Upper lobe of left lung (tissue), 6 donors: ENCODE data around the gene PREX1. TPM values are rescaled to one million over a fixed set of nuclear protein-coding genes. Genes with fewer than 3 reads are reported as not detected.

Source experiments
- ATAC-seq, 2 donors: fragments of 200-7000 bp; cut with Tn5 transposase; one replicate each; pipeline ENCODE4 v1.9.1; 2022; ENCODE audit warnings: mild to moderate bottlenecking in 2 of 2, moderate library complexity in 2 of 2; ENCODE audit not compliant: low FRiP score in 2 of 2
- DNase-seq, 2 donors: peaks; one replicate each; pipeline ENCODE4 v3.0.0-alpha.2; 2019 to 2020
- H3K27ac ChIP-seq, 4 donors: fragments of 200-600 bp; sonication (generic); one replicate each; pipeline ENCODE4 v1.5.1; 2016 to 2019
- H3K27me3 ChIP-seq, 4 donors: fragments of 200-600 bp; sonication (generic); one replicate each; pipeline ENCODE4 v1.5.1; 2017 to 2019
- H3K36me3 ChIP-seq, 4 donors: fragments of 200-600 bp; sonication (generic); one replicate each; pipeline ENCODE4 v1.5.1; 2016 to 2019
- H3K4me1 ChIP-seq, 4 donors: fragments of 200-600 bp; sonication (generic); one replicate each; pipeline ENCODE4 v1.5.1; 2018 to 2019
- H3K4me3 ChIP-seq, 4 donors: fragments of 200-600 bp; sonication (generic); one replicate each; pipeline ENCODE4 v1.5.1; 2017 to 2019; ENCODE audit warnings: mild to moderate bottlenecking in 2 of 4, moderate library complexity in 1 of 4
- H3K9me3 ChIP-seq, 4 donors: fragments of 200-600 bp; sonication (generic); one replicate each; pipeline ENCODE4 v1.5.1; 2018 to 2019
- EP300 ChIP-seq, 4 donors: sonication (generic); formaldehyde crosslinking; IDR thresholded peaks; one replicate each; pipeline ENCODE4 v1.5.1; 2017; ENCODE audit warnings: antibody characterized with exemption in 4 of 4, control low read depth in 2 of 4
- POLR2A ChIP-seq, 4 donors: fragments of 450-650 bp; IDR thresholded peaks; one replicate each; pipeline ENCODE4 v1.5.1; 2016 to 2017; ENCODE audit warnings: antibody characterized with exemption in 4 of 4, mild to moderate bottlenecking in 2 of 4
- POLR2AphosphoS5 ChIP-seq, 2 donors: sonication (generic); formaldehyde crosslinking; IDR thresholded peaks; one replicate each; pipeline ENCODE4 v1.5.1; 2017; ENCODE audit warnings: antibody characterized with exemption in 2 of 2
- WGBS, 2 donors: methylation state at CpG; one replicate each; pipeline ENCODE4 v1.1.5; 2017 to 2018; 5-methylcytosine and 5-hydroxymethylcytosine counted together
- total RNA-seq, 6 donors: library from RNA; depleted of rRNA in 4 of 6; stranded (reverse); fragments of >200 nt in 4 of 6; gene quantifications; one replicate each; pipeline versions ENCODE4 v1.1.0 to v1.2.1, GENCODE V29; 2016 to 2021
- TF ChIP-seq, protein P1 (sequence below), 6 experiments: fragments of 450-650 bp in 4 of 6; fragments of 200-600 bp in 2 of 6; sonication (generic) in 2 of 6; IDR thresholded peaks; one replicate each; pipeline ENCODE4 v1.5.1; 2016 to 2019; ENCODE audit warnings: antibody characterized with exemption in 6 of 6
- donor health status: DM: no; HTN: no; CAD: no; lungs with moderate emphysema.
- donor health status: DM: no; HTN: yes; CAD: no; lungs with severe emphysema.

PREX1 gene
- total RNA-seq, 6 donors from 2014 or later: 42.8 to 177 (median 74.6) TPM

DNA sequence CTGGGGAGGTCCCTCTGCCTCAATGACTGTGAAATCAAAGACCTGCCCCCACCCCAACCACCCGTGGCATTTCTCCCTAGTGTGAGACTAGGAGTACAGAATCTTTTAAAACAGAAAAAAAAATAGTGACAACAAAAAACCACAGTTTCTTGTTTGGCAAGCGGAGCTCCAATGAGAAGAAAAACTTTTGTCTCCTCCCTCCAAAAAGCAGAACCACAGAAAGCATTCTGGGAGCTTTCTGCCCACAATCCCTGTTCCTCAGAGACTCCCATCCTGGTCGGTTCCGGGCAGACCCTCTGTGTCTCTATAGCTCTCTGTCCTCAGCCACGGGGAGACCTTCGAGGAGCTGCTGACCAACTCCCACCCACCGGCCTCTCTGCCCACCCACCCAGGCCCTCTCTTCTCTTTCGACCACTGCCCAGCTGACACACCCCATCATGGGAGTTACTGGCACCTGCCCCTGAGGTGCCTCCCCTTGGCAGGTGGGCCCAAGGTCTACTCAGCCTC, 4.9 kb downstream of the PREX1 start:
- DNase-seq: no peak

DNA sequence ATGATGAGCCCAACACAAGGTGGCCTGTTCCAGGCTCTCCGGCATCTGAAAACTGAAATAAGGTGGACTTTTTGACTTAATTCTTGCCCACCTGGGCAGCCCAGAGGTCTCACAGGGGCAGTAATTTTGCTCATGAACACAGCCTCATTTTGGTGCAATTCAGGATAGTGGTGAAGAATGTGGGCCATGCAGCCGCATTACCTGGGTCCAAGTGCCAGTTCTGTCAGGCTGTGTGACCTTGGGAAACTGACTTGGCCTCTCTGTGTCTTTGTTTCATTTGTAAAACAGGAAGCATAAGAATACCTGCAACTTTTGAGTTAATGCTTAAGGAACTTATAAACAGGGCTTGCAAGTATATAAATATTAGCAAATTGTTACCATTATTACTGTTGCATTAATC, 5.6 kb downstream of the PREX1 start:
- Histone ChIP-seq H3K4me3 (peak overlapping the region in 1 of 4 donors; percentile 26), H3K36me3 (peaks cover 0 to 10% (median 0%) of the 10 kb centered on the region in 4 donors), H3K4me1 (peaks cover 55 to 82% (median 70%) of the 10 kb centered on the region in 4 donors), H3K9me3 (no peaks in the 10 kb centered on the region), H3K27ac (peak overlapping the region in 2 of 4 donors; percentile 28 to 68), H3K27me3 (no peaks in the 10 kb centered on the region)
- no peak for TF ChIP-seq POLR2A (IDR thresholded peaks at IDR 0.05)
- 79 to 84% methylated on average over 1 to 2 of the region's 2 CpGs for WGBS, 2 donors
- ATAC-seq (no peak), DNase-seq (no peak)

More for the DNA sequence above, 4.9 kb downstream of the PREX1 start:
- Histone ChIP-seq H3K36me3 (peaks cover 0 to 9% (median 0%) of the 10 kb centered on the region in 4 donors), H3K27me3 (no peaks in the 10 kb centered on the region), H3K9me3 (no peaks in the 10 kb centered on the region), H3K27ac (peak overlapping the region; percentile 89 to 95 (median 93)), H3K4me3 (peak overlapping the region in 3 of 4 donors; percentile 0 to 86 (median 62)), H3K4me1 (peaks cover 47 to 78% (median 63%) of the 10 kb centered on the region in 4 donors)
- 35 to 37% methylated on average over 8 of the region's 8 CpGs for WGBS, 2 donors
- TF ChIP-seq, protein P1, sequence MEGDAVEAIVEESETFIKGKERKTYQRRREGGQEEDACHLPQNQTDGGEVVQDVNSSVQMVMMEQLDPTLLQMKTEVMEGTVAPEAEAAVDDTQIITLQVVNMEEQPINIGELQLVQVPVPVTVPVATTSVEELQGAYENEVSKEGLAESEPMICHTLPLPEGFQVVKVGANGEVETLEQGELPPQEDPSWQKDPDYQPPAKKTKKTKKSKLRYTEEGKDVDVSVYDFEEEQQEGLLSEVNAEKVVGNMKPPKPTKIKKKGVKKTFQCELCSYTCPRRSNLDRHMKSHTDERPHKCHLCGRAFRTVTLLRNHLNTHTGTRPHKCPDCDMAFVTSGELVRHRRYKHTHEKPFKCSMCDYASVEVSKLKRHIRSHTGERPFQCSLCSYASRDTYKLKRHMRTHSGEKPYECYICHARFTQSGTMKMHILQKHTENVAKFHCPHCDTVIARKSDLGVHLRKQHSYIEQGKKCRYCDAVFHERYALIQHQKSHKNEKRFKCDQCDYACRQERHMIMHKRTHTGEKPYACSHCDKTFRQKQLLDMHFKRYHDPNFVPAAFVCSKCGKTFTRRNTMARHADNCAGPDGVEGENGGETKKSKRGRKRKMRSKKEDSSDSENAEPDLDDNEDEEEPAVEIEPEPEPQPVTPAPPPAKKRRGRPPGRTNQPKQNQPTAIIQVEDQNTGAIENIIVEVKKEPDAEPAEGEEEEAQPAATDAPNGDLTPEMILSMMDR (IDR thresholded peaks at IDR 0.05): no peak
- no peak for ATAC-seq

DNA sequence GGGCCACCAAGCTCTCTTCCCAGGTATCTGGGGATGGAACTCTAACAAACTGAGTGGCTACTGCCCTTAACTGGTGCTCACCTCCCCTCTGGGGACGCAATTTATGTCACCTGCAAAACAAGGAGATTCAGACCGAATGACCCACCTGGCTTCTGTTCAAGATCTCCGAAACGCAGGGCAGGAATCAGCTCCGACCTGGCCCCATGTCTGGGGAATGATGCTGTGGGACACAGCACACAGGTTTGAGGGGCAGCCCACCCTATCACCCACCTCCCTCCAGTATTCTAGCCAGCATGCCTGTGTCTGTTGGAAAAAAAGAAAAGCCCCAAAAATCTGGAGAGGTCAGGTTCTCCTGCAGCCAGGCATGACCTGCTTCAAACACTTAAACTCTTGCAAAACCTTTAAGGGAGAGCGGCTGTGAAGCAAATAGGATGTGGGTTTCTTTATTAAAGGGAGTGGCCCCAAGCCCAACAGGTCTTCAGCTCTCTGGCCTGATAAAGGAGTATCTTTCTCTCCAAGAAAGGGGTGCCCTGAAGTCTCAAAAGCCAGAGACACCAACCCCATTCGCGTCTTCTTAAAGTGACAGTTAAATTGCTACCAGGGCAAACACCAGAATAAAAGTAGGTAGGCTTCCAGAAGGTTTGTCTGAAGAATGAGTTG, 6.4 kb downstream of the PREX1 start:
- Histone ChIP-seq H3K27me3 (no peaks in the 10 kb centered on the region), H3K36me3 (peaks cover 0 to 14% (median 0%) of the 10 kb centered on the region in 4 donors), H3K9me3 (no peaks in the 10 kb centered on the region), H3K4me1 (peaks cover 57 to 88% (median 72%) of the 10 kb centered on the region in 4 donors), H3K27ac (peak overlapping the region in 2 of 4 donors; percentile 28 to 68), H3K4me3 (peak overlapping the region in 1 of 4 donors; percentile 26)
- no peak for ATAC-seq
- 62 to 64% methylated on average over 5 to 8 of the region's 8 CpGs for WGBS, 2 donors
- DNase-seq: no peak
- TF ChIP-seq, protein P1 (IDR thresholded peaks at IDR 0.05): no peak
- TF ChIP-seq EP300 (IDR thresholded peaks at IDR 0.05) (no peak), POLR2A (IDR thresholded peaks at IDR 0.05) (no peak), POLR2AphosphoS5 (IDR thresholded peaks at IDR 0.05) (no peak)

DNA sequence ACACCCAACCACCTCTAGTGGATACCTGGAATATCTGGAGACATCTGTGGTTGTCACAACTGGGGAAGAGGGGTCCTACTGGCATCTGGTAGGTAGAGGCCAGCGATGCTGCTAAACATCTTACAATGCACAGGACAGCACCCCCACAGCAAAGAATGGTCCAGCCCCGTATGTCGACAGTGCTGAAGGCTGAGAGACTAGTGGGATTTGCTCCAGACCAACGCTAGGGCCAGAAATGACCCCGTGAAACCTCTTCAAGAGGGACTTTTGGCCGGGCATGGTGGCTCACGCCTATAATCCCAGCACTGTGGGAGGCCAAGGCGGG, 7.2 kb downstream of the PREX1 start:
- Histone ChIP-seq H3K36me3 (peaks cover 0 to 14% (median 0%) of the 10 kb centered on the region in 4 donors), H3K27me3 (no peaks in the 10 kb centered on the region), H3K4me3 (peak overlapping the region in 1 of 4 donors; percentile 26), H3K9me3 (no peaks in the 10 kb centered on the region), H3K27ac (peak overlapping the region in 3 of 4 donors; percentile 17 to 68 (median 43)), H3K4me1 (peaks cover 63 to 86% (median 73%) of the 10 kb centered on the region in 4 donors)
- DNase-seq: no peak
- TF ChIP-seq POLR2AphosphoS5 (IDR thresholded peaks at IDR 0.05): no peak
- TF ChIP-seq EP300 (IDR thresholded peaks at IDR 0.05): no peak
- TF ChIP-seq, protein P1 (IDR thresholded peaks at IDR 0.05): no peak
- no peak for TF ChIP-seq POLR2A (IDR thresholded peaks at IDR 0.05)
- WGBS, 2 donors: 52 to 55% methylated on average over 6 to 8 of the region's 8 CpGs
- no peak for ATAC-seq

DNA sequence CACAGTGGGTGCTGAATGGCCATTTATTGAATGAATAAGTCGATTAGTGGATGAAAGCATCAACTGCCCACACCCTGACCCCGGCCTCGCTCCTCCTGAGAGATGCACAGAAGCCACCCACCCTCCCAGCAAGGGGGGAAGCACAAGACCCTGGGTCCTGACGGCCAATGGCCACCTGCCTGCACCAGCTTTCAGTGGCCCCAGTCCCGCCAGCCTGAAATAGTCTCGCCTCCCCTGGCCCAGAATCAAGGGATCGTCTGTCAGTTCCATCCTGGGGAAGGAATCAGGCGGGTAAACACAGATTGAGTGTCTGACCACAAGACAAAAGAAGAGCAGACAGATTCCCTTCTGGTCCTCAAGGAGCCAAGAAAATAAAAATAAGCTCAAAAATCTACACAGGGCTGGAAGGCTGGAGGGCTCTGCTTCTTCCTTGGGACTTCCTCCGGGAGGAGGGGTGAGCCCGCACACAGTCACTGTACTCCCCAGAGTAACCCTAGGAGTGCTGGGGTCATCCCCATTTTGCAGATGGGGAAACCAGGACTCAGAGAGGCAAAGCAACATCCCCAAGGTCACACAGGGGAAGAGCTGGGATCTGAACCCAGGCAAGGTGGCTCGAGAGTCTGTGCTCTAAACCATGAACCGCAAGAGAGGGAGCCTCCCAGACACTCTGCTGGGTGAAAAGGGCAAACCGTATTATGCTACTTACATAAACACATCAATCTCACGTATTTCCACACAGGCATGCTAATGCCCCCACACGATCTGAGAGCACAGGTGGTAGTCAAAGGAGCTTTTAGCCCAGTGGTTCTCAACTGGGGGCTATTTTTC, 7.8 kb downstream of the PREX1 start:
- DNase-seq (no peak), ATAC-seq (no peak)
- H3K36me3 ChIP-seq: peaks cover 0 to 14% (median 0%) of the 10 kb centered on the region in 4 donors
- H3K27me3 ChIP-seq: no peaks in the 10 kb centered on the region
- H3K9me3 ChIP-seq: no peaks in the 10 kb centered on the region
- peak overlapping the region; percentile 14 to 68 (median 30) for H3K27ac ChIP-seq
- peaks cover 65 to 82% (median 76%) of the 10 kb centered on the region in 4 donors for H3K4me1 ChIP-seq
- WGBS, 2 donors: 28 to 46% methylated on average over 9 to 15 of the region's 15 CpGs
- H3K4me3 ChIP-seq: peak overlapping the region in 1 of 4 donors; percentile 26
- TF ChIP-seq POLR2A (IDR thresholded peaks at IDR 0.05): no peak
- TF ChIP-seq, protein P1 (IDR thresholded peaks at IDR 0.05): no peak
- no peak for TF ChIP-seq POLR2AphosphoS5 (IDR thresholded peaks at IDR 0.05)
- no peak for TF ChIP-seq EP300 (IDR thresholded peaks at IDR 0.05)
